Peyer's patch (tissue), 4 donors: ENCODE measurements around the gene TMEM187.

Experiments
- CTCF ChIP-seq, 6 experiments: fragments of 450-650 bp in 4 of 6; fragments of 200-600 bp in 2 of 6; sonication (generic) in 1 of 6; IDR thresholded peaks; one replicate each; pipeline ENCODE4 v1.5.1; 2017 to 2019; ENCODE audit warnings: antibody characterized with exemption in 6 of 6, mild to moderate bottlenecking in 3 of 6, moderate library complexity in 1 of 6
- POLR2A ChIP-seq, 2 donors: fragments of 450-650 bp; IDR thresholded peaks; one replicate each; pipeline ENCODE4 v1.5.1; 2017; ENCODE audit warnings: antibody characterized with exemption in 2 of 2, mild to moderate bottlenecking in 2 of 2, moderate library complexity in 2 of 2

- TF ChIP-seq CTCF (IDR thresholded peaks at IDR 0.05) (no peak), POLR2A (IDR thresholded peaks at IDR 0.05) (no peak)
These were observed 21.4 kb downstream of the TMEM187 start for GRCh38 chrX:153993978-153994377.
